OCI-LY3 (cell line): ENCODE measurements around the gene NUFIP1.

Experiments
- H2AFZ ChIP-seq: fragments of 200-600, 300-600 bp; shearing (Covaris generic); 2 replicates; pipeline ENCODE4 v1.6.0; 2014; ENCODE audit warnings: antibody characterized with exemption, low read depth, low read length
- H3K27ac ChIP-seq: fragments of 200-600, 300-600 bp; sonication (generic); 2 replicates; pipeline ENCODE4 v1.5.1; 2014; ENCODE audit warnings: mild to moderate bottlenecking, low read length, moderate library complexity, mixed read lengths
- H3K27me3 ChIP-seq: fragments of 200-600, 300-600 bp; sonication (generic); 2 replicates; pipeline ENCODE4 v1.6.1; 2014; ENCODE audit warnings: low read depth, low read length, mixed read lengths
- H3K36me3 ChIP-seq: fragments of 200-600, 300-600 bp; sonication (generic); replicated peaks from 2 replicates; pipeline ENCODE3; 2014; ENCODE audit warnings: low read depth, low read length, mixed read lengths
- H3K4me1 ChIP-seq: fragments of 300-600, 200-600 bp; sonication (generic); 2 replicates; pipeline ENCODE4 v1.6.1; 2014; ENCODE audit warnings: low read length, mixed read lengths
- H3K4me2 ChIP-seq: fragments of 200-600, 300-600 bp; sonication (generic); 2 replicates; pipeline ENCODE4 v1.6.1; 2014; ENCODE audit warnings: low read length, mixed read lengths
- H3K4me3 ChIP-seq: fragments of 300-600, 200-600 bp; sonication (generic); 2 replicates; pipeline ENCODE4 v1.5.1; 2014; ENCODE audit warnings: antibody characterized with exemption, mild to moderate bottlenecking, low read length, moderate library complexity
- H3K79me2 ChIP-seq: fragments of 300-600, 200-600 bp; shearing (Covaris generic); 2 replicates; pipeline ENCODE4 v1.6.1; 2014; ENCODE audit warnings: mild to moderate bottlenecking, low read length, mixed read lengths
- H3K9ac ChIP-seq: fragments of 300-600, 200-600 bp; shearing (Covaris generic); 2 replicates; pipeline ENCODE4 v1.6.0; 2014; ENCODE audit warnings: mild to moderate bottlenecking, low read length, moderate library complexity
- H3K9me3 ChIP-seq: fragments of 200-600, 300-600 bp; shearing (Covaris generic); 2 replicates; pipeline ENCODE4 v1.6.1; 2014; ENCODE audit warnings: low read length, mixed read lengths; ENCODE audit not compliant: insufficient read depth
- H4K20me1 ChIP-seq: fragments of 200-600, 300-600 bp; sonication (generic); 2 replicates; pipeline ENCODE4 v1.6.1; 2016; ENCODE audit warnings: low read length, mixed read lengths; ENCODE audit not compliant: insufficient read depth
- EZH2phosphoT487 ChIP-seq: fragments of 200-600 bp; shearing (Covaris generic); IDR thresholded peaks from 2 replicates; pipeline ENCODE4 v1.6.1; 2018; ENCODE audit warnings: antibody characterized with exemption, mixed run types, low read depth
- TF ChIP-seq, protein P1 (sequence below): fragments of 200-600, 300-600 bp; sonication (generic); IDR thresholded peaks from 2 replicates; pipeline ENCODE4 v1.5.1; 2014; ENCODE audit warnings: antibody characterized with exemption, low read length, low read depth

Gene NUFIP1

DNA sequence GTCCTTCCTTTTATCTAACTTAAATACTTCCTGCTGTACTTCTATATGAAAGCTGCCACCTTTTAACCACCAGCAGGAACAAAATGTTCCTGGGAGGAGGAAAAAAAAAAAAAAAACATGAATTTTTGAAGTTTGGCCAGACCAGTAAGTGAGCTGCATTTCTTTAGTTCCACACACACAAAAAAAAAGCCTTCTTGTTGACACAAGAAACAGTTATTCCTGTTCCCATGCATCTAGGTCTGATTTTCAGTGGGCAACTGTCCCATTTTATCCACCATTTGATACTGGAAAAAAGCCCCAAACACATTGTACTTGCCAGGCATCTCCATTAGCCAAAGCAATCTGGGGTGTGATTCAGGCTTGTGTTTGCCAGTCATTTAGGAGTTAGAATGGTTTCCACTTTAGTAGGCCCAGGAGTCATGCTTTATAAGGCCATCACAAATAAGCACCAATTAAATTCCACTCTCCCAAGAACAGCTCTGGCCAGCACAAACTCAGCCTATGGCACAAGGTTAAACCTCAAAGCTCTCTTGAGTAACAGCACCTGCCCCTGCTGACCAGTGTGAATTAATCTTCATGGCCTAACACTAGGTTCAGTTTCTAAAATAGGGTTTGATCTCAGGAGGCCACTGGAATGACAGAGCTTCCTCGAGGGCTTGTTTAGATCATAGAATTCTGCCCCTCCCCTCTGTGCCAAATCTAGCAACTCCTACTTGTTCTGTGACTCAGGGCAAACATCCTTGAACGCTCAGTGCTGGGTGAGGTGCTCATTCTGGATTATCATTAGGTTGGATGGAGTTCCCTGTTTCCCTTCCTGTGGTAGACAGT lies 67.1 kb downstream of the NUFIP1 start:
- Histone ChIP-seq H4K20me1 (no peaks in the 10 kb centered on the region), H3K4me1 (peaks cover 5% of the 10 kb centered on the region), H3K4me3 (no peak overlapping the region), H3K79me2 (no peaks in the 10 kb centered on the region), H3K9me3 (no peaks in the 10 kb centered on the region), H3K4me2 (no peak overlapping the region), H3K27me3 (peaks cover 16% of the 10 kb centered on the region), H3K27ac (no peak overlapping the region), H3K9ac (no peak overlapping the region), H2AFZ (no peak overlapping the region), H3K36me3 (no peaks in the 10 kb centered on the region)
- TF ChIP-seq, protein P1, sequence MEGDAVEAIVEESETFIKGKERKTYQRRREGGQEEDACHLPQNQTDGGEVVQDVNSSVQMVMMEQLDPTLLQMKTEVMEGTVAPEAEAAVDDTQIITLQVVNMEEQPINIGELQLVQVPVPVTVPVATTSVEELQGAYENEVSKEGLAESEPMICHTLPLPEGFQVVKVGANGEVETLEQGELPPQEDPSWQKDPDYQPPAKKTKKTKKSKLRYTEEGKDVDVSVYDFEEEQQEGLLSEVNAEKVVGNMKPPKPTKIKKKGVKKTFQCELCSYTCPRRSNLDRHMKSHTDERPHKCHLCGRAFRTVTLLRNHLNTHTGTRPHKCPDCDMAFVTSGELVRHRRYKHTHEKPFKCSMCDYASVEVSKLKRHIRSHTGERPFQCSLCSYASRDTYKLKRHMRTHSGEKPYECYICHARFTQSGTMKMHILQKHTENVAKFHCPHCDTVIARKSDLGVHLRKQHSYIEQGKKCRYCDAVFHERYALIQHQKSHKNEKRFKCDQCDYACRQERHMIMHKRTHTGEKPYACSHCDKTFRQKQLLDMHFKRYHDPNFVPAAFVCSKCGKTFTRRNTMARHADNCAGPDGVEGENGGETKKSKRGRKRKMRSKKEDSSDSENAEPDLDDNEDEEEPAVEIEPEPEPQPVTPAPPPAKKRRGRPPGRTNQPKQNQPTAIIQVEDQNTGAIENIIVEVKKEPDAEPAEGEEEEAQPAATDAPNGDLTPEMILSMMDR = no peak
- TF ChIP-seq EZH2phosphoT487 = no peak

DNA sequence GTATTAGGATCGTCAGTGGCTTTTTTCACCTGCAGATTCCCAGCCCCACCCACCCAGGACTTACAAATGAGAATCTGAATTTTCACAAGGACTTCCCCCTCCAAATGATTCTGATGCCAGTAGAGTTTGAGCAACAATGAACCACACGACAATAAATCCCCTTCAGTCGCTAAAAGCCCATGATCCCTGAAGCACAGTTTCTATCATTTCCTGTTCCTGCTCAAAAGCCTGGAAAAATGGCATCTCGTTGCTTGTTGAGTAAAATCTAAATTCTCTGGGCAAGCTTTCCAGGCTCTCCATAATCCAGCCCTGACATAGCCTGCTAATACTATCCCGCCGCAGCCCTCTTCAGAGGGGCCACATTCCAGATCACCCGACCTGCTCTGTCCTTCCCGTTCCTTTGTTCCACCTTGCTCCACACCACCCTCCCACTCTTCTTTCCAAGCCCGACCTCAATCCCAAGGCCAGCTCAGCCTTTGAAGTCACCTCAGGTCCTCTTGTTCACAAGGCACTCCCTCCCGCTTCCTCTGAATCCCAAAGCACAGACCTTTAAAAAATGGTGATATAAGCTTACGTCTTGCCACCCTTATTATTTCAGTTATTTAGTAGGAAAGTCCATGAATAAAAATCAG lies 67.9 kb downstream of the NUFIP1 start:
- TF ChIP-seq EZH2phosphoT487 = no peak
- TF ChIP-seq, protein P1 = no peak
- peaks cover 5% of the 10 kb centered on the region for H3K4me1 ChIP-seq
- no peak overlapping the region for H2AFZ ChIP-seq
- H3K4me3 ChIP-seq = no peak overlapping the region
- no peaks in the 10 kb centered on the region for H4K20me1 ChIP-seq
- H3K9ac ChIP-seq = no peak overlapping the region
- no peaks in the 10 kb centered on the region for H3K79me2 ChIP-seq
- no peak overlapping the region for H3K4me2 ChIP-seq
- no peaks in the 10 kb centered on the region for H3K9me3 ChIP-seq
- no peaks in the 10 kb centered on the region for H3K36me3 ChIP-seq
- H3K27ac ChIP-seq = no peak overlapping the region
- H3K27me3 ChIP-seq = peaks cover 16% of the 10 kb centered on the region

DNA sequence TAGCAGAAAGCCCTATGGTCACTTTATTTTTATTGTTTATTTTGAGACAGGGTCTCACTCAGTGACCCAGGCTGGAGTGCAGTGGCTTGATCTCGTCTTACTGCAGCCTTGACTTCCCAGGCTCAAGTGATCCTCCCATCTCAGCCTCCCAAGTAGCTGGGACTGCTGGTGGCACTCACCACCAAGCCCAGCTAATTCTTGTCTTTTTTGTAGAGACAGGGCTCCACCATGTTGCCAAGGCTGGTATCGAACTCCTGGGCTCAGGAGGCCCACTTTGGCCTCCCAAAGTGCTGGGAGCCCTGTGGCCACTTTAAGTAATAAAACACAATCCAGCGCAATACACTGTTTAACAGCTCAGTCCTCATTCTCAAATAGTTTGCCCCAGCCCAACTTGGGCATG lies 69.3 kb downstream of the NUFIP1 start:
- no peak overlapping the region for H2AFZ ChIP-seq
- H3K4me2 ChIP-seq = no peak overlapping the region
- TF ChIP-seq, protein P1 = peak; percentile 7; the same call in 1 of the 2 replicates
- no peak for TF ChIP-seq EZH2phosphoT487
- H3K36me3 ChIP-seq = no peaks in the 10 kb centered on the region
- H3K27me3 ChIP-seq = peaks cover 10% of the 10 kb centered on the region
- no peaks in the 10 kb centered on the region for H4K20me1 ChIP-seq
- no peak overlapping the region for H3K27ac ChIP-seq
- no peak overlapping the region for H3K9ac ChIP-seq
- H3K79me2 ChIP-seq = no peaks in the 10 kb centered on the region
- H3K4me1 ChIP-seq = peaks cover 5% of the 10 kb centered on the region
- H3K4me3 ChIP-seq = no peak overlapping the region
- H3K9me3 ChIP-seq = no peaks in the 10 kb centered on the region

DNA sequence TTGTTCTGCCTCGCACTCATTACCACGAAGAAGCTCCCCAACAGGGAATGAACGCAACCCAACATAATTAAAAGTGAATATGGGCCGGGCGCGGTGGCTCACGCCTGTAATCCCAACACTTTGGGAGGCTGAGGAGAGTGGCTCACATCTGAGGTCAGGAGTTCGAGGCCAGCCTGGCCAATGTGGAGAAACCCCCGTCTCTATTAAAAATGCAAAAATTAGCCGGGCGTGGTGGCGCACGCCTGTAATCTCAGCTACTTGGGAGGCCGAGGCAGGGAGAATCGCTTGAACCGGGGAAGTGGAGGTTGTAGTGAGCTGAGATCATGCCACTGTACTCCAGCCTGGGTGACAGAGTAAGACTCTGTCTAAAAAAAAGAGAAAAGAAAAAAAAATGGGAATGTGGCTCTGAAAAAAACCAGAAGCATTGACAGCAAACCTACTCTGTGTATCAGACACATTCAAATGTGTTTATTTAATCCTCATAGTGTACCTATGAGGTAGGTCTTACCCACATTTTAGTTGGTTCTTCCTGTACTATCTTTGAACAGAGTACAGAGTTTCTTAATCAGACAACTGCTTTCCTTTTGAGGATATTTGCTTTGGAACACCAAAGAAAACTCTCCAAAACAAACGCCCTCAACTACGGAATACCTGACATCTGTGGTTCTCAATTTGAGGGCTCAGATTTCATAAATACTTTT lies 70.0 kb downstream of the NUFIP1 start:
- peaks cover 5% of the 10 kb centered on the region for H3K4me1 ChIP-seq
- H3K9ac ChIP-seq = peak overlapping the region; percentile 90
- no peaks in the 10 kb centered on the region for H3K36me3 ChIP-seq
- H2AFZ ChIP-seq = peak overlapping the region; percentile 99
- H3K9me3 ChIP-seq = no peaks in the 10 kb centered on the region
- H3K79me2 ChIP-seq = no peaks in the 10 kb centered on the region
- H3K4me2 ChIP-seq = peak overlapping the region; percentile 78
- peaks cover 2% of the 10 kb centered on the region; the same call in 1 of the 2 replicates for H3K27me3 ChIP-seq
- no peaks in the 10 kb centered on the region for H4K20me1 ChIP-seq
- peak overlapping the region; percentile 89 for H3K27ac ChIP-seq
- H3K4me3 ChIP-seq = peak overlapping the region; percentile 86
- no peak for TF ChIP-seq EZH2phosphoT487
- TF ChIP-seq, protein P1 = no peak
